Transverse colon (tissue), 4 donors: ENCODE results near the gene ELOVL3. TPM values are rescaled to one million over a fixed set of nuclear protein-coding genes. Genes with fewer than 3 reads are reported as not detected.

Source experiments
- DNase-seq: peaks from one replicate; pipeline ENCODE4 v3.0.0-alpha.2; 2019
- H3K27ac ChIP-seq, 4 donors: fragments of 200-600 bp; sonication (generic); 2 replicates each; pipeline ENCODE4 v1.5.1; 2016 to 2018; ENCODE audit warnings: inconsistent platforms in 4 of 4
- H3K27me3 ChIP-seq: fragments of 200-600 bp; sonication (generic); 2 replicates; pipeline ENCODE4 v1.5.1; 2017; ENCODE audit warnings: inconsistent platforms
- H3K36me3 ChIP-seq, 4 donors: fragments of 200-600 bp; sonication (generic); 2 replicates each; pipeline ENCODE4 v1.5.1; 2017 to 2019; ENCODE audit warnings: inconsistent platforms in 4 of 4
- H3K4me1 ChIP-seq, 4 donors: fragments of 200-600 bp; sonication (generic); 2 replicates each; pipeline ENCODE4 v1.5.1; 2017 to 2020; ENCODE audit warnings: inconsistent platforms in 4 of 4
- H3K4me3 ChIP-seq, 4 donors: fragments of 200-600 bp; sonication (generic); 1 replicate in 1 of 4; 2 replicates in 3 of 4; pipeline versions ENCODE4 v1.5.1 to v1.6.1; 2017 to 2019; ENCODE audit warnings: inconsistent platforms in 4 of 4
- H3K9me3 ChIP-seq, 2 donors: fragments of 200-600 bp; sonication (generic); 2 replicates each; pipeline ENCODE4 v1.5.1; 2017 to 2019; ENCODE audit warnings: inconsistent platforms in 2 of 2
- CTCF ChIP-seq, 5 experiments: fragments of 200-600 bp in 3 of 5; fragments of 450-650 bp in 2 of 5; sonication (generic) in 3 of 5; IDR thresholded peaks; 1 replicate in 2 of 5; 2 replicates in 3 of 5; pipeline ENCODE4 v1.5.1; 2016 to 2017; ENCODE audit warnings: antibody characterized with exemption in 5 of 5, inconsistent platforms in 3 of 5, mild to moderate bottlenecking in 2 of 5, moderate library complexity in 1 of 5
- EP300 ChIP-seq: sonication (generic); formaldehyde crosslinking; IDR thresholded peaks from one replicate; pipeline ENCODE4 v1.6.1; 2017; ENCODE audit warnings: antibody characterized with exemption, low read depth
- POLR2A ChIP-seq: fragments of 450-650 bp; IDR thresholded peaks from one replicate; pipeline ENCODE4 v1.6.1; 2016; ENCODE audit warnings: antibody characterized with exemption, mild to moderate bottlenecking, moderate library complexity
- POLR2AphosphoS5 ChIP-seq, 3 donors: sonication (generic); formaldehyde crosslinking; IDR thresholded peaks; one replicate each; pipeline ENCODE4 v1.6.1; 2016; ENCODE audit warnings: antibody characterized with exemption in 3 of 3
- WGBS, 2 donors: methylation state at CpG; one replicate each; pipeline ENCODE4 v1.1.5; 2018; ENCODE audit warnings: low coverage in 1 of 2; 5-methylcytosine and 5-hydroxymethylcytosine counted together
- in situ Hi-C, 4 donors: fragments of 200-750 bp; cut with MboI; loops; one replicate each; pipeline versions ENCODE4 v1.15.0 to v1.15.1; 2017; ENCODE audit warnings: low sequenced_read_pairs in 3 of 4, low pct_ligation_motif_present in 1 of 4, low pct_unique_long_range_greater_than_20kb in 1 of 4
- intact Hi-C: fragments of 100-400 bp; cut with DNase I; formaldehyde crosslinking; loops from one replicate; pipeline ENCODE4 v1.15.1; 2023; ENCODE audit warnings: low total_unique reads
- total RNA-seq, 4 donors: library from RNA; depleted of rRNA; stranded (reverse); fragments of >200 nt; gene quantifications; one replicate each; pipeline ENCODE4 v1.1.0, GENCODE V29; 2016

Gene ELOVL3
- total RNA-seq, 4 donors from 2014 or later: not detected

DNA sequence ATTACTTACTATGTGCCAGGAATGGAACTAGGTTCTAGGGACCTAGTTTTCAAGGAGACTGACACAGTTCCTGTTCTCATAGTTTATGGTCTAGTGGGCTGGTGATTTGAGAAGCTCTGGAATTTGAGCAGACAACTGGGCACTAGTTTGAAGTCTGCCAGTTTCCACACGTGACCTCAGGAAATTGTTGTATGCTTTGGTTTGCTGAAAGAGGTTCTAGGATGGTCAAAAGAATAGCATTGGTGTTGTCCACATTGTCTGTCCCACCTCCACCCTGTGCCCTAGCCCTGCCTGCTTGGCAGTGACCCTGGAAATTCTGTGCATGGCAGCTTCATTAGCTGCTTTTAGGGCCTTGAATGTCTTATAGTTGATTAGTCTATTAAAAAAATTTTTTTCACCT is 48.0 kb downstream of the ELOVL3 start:
- intact Hi-C loops: no loop called here
- Histone ChIP-seq H3K4me1 (peaks cover 0 to 14% (median under 1%) of the 10 kb centered on the region in 4 donors), H3K27me3 (no peaks in the 10 kb centered on the region), H3K27ac (no peak overlapping the region), H3K4me3 (no peak overlapping the region), H3K36me3 (peaks cover 0 to 4% (median 0%) of the 10 kb centered on the region in 4 donors), H3K9me3 (no peaks in the 10 kb centered on the region)
- in situ Hi-C loops: no loop called here
- DNase-seq: no peak
- TF ChIP-seq POLR2AphosphoS5 (IDR thresholded peaks at IDR 0.05) (no peak), EP300 (no peak), CTCF (IDR thresholded peaks at IDR 0.05) (no peak)
- WGBS, 2 donors: 89 to 91% methylated on average over 1 of the region's 1 CpG

- Histone ChIP-seq H3K9me3 (no peaks in the 10 kb centered on the region), H3K36me3 (peaks cover 0 to 4% (median 0%) of the 10 kb centered on the region in 4 donors), H3K4me1 (peaks cover 0 to 18% (median 4%) of the 10 kb centered on the region in 4 donors), H3K27ac (no peak overlapping the region), H3K4me3 (no peak overlapping the region), H3K27me3 (no peaks in the 10 kb centered on the region)
- WGBS, 2 donors: 89 to 97% methylated on average over 2 of the region's 2 CpGs
- intact Hi-C loops: no loop called here
- in situ Hi-C loops: no loop called here
- no peak for DNase-seq
- no peak for TF ChIP-seq POLR2AphosphoS5 (IDR thresholded peaks at IDR 0.05)
Measured at GRCh38 chr10:102275343-102275742, 49.2 kb downstream of the ELOVL3 start.

DNA sequence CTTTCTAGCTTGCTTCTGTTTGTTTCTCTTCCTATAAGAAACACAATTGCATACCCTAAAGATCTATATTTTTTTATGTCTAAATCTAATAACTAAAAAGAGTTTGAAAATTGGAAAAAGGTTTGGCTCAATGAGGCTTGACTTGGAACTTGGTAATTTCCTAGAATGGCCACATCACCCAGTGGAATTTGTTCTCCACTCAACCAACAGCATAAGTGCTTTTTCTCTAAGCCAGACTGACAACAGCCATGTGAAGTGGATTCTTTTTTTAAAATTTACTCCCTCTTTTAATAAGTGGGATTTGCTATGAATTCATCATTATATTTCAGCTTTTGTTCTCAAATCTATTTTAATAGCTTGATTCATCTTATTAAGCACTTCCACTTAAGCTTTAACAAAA is 53.0 kb downstream of the ELOVL3 start:
- Histone ChIP-seq H3K36me3 (peaks cover 0 to 4% (median 0%) of the 10 kb centered on the region in 4 donors), H3K4me1 (peaks cover 3 to 28% (median 8%) of the 10 kb centered on the region in 4 donors), H3K9me3 (no peaks in the 10 kb centered on the region), H3K4me3 (no peak overlapping the region), H3K27me3 (no peaks in the 10 kb centered on the region), H3K27ac (no peak overlapping the region)
- intact Hi-C loops (no loop called here), in situ Hi-C loops (no loop called here)
- TF ChIP-seq POLR2A: no peak
- TF ChIP-seq POLR2AphosphoS5 (IDR thresholded peaks at IDR 0.05): no peak
- no peak for TF ChIP-seq CTCF (IDR thresholded peaks at IDR 0.05)
- TF ChIP-seq EP300: no peak
- no peak for DNase-seq

Other genes starting within 250 kb of the ELOVL3 start
- gene ARMH3, start 170.1 kb upstream of the ELOVL3 start, total RNA-seq: 10 to 100 TPM; 11.5 to 29.7 (median 19.5) TPM
- 10 to 100 TPM; 17.1 to 30.9 (median 23.8) TPM for gene HPS6, start 160.9 kb upstream of the ELOVL3 start, total RNA-seq
- gene LDB1, start 105.9 kb upstream of the ELOVL3 start, total RNA-seq: 10 to 100 TPM; 31.9 to 81.9 (median 54.1) TPM
- gene PPRC1, start 93.3 kb upstream of the ELOVL3 start, total RNA-seq: 10 to 100 TPM in 3 of 4 donors, 1 to 10 TPM in 1; 7.5 to 62.7 (median 13.7) TPM
- gene NOLC1, start 73.9 kb upstream of the ELOVL3 start, total RNA-seq: 100 to 1,000 TPM in 1 of 4 donors, 10 to 100 TPM in 3; 19.1 to 119 (median 35.6) TPM
- not detected for gene PITX3, start 15.2 kb downstream of the ELOVL3 start, total RNA-seq
- 10 to 100 TPM; 60.5 to 97.6 (median 67.5) TPM for gene GBF1, start 19.2 kb downstream of the ELOVL3 start, total RNA-seq
- 10 to 100 TPM in 3 of 4 donors, 1 to 10 TPM in 1; 4.4 to 24.5 (median 17.8) TPM for gene NFKB2, start 169.4 kb downstream of the ELOVL3 start, total RNA-seq
- gene PSD, start 192.5 kb downstream of the ELOVL3 start, total RNA-seq: 10 to 100 TPM; 38.9 to 56.1 (median 49.4) TPM
- 10 to 100 TPM; 16.7 to 56.3 (median 46.0) TPM for gene FBXL15, start 194.5 kb downstream of the ELOVL3 start, total RNA-seq
- gene CUEDC2, start 206.3 kb downstream of the ELOVL3 start, total RNA-seq: 10 to 100 TPM in 3 of 4 donors, 1 to 10 TPM in 1; 5.2 to 35.2 (median 33.5) TPM
- gene C10orf95, start 225.2 kb downstream of the ELOVL3 start, total RNA-seq: 10 to 100 TPM in 1 of 4 donors, 1 to 10 TPM in 1, under 1 TPM in 2; 0.48 to 34.4 (median 1.1) TPM